Measurements from ENCODE around the gene PCSK2. TPM values are rescaled to one million over a fixed set of nuclear protein-coding genes. Genes with fewer than 3 reads are reported as not detected.

PCSK2 gene
- polyA plus RNA-seq, 1 donor from 2014 or later: 27.9 TPM

GRCh38 chr20:17436664-17437063, 209.8 kb downstream of the PCSK2 start:
- Histone ChIP-seq H3K27me3 (ENCODE audit: insufficient read depth, low read depth, low read length) (no peaks in the 10 kb centered on the region), H3K9me2 (ENCODE audit: insufficient read depth, low read length) (no peaks in the 10 kb centered on the region), H3K4me2 (ENCODE audit: low read length) (no peak overlapping the region), H3K79me2 (replicated peaks; ENCODE audit: insufficient read depth, low read length) (no peaks in the 10 kb centered on the region), H3K27ac (ENCODE audit: low read length) (no peak overlapping the region), H3K9me3 (ENCODE audit: low read length) (no peaks in the 10 kb centered on the region), H4K20me1 (ENCODE audit: insufficient read depth) (no peaks in the 10 kb centered on the region), H3K36me3 (ENCODE audit: insufficient read depth, low read length) (no peaks in the 10 kb centered on the region), H2AFZ (ENCODE audit: low read depth, low read length) (no peak overlapping the region), H3K4me3 (ENCODE audit: low read length) (no peak overlapping the region), H3K9ac (ENCODE audit: low read length) (no peak overlapping the region), H3F3A (ENCODE audit: insufficient read depth, low read length, poor library complexity, severe bottlenecking) (no peaks in the 10 kb centered on the region)
- no peak for TF ChIP-seq MXI1 (conservative IDR thresholded peaks at IDR 0.05; ENCODE audit: poor library complexity, severe bottlenecking)
- TF ChIP-seq REST (IDR thresholded peaks at IDR 0.05; ENCODE audit: borderline replicate concordance): no peak
- TF ChIP-seq, protein P1, sequence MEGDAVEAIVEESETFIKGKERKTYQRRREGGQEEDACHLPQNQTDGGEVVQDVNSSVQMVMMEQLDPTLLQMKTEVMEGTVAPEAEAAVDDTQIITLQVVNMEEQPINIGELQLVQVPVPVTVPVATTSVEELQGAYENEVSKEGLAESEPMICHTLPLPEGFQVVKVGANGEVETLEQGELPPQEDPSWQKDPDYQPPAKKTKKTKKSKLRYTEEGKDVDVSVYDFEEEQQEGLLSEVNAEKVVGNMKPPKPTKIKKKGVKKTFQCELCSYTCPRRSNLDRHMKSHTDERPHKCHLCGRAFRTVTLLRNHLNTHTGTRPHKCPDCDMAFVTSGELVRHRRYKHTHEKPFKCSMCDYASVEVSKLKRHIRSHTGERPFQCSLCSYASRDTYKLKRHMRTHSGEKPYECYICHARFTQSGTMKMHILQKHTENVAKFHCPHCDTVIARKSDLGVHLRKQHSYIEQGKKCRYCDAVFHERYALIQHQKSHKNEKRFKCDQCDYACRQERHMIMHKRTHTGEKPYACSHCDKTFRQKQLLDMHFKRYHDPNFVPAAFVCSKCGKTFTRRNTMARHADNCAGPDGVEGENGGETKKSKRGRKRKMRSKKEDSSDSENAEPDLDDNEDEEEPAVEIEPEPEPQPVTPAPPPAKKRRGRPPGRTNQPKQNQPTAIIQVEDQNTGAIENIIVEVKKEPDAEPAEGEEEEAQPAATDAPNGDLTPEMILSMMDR (IDR thresholded peaks at IDR 0.05; ENCODE audit: poor library complexity, severe bottlenecking): no peak
- TF ChIP-seq POLR2AphosphoS5 (IDR thresholded peaks at IDR 0.05): no peak
- no peak for TF ChIP-seq TAF1 (IDR thresholded peaks at IDR 0.05; ENCODE audit: low read depth)
- TF ChIP-seq RAD21 (conservative IDR thresholded peaks at IDR 0.05): no peak
- TF ChIP-seq SMC3 (conservative IDR thresholded peaks at IDR 0.05; ENCODE audit: poor library complexity): no peak
- no peak for TF ChIP-seq EP300 (conservative IDR thresholded peaks at IDR 0.05; ENCODE audit: poor library complexity, severe bottlenecking)
- no peak for TF ChIP-seq EZH2 (IDR thresholded peaks at IDR 0.05; ENCODE audit: borderline replicate concordance, insufficient read depth, low read length, poor library complexity, severe bottlenecking)

DNA sequence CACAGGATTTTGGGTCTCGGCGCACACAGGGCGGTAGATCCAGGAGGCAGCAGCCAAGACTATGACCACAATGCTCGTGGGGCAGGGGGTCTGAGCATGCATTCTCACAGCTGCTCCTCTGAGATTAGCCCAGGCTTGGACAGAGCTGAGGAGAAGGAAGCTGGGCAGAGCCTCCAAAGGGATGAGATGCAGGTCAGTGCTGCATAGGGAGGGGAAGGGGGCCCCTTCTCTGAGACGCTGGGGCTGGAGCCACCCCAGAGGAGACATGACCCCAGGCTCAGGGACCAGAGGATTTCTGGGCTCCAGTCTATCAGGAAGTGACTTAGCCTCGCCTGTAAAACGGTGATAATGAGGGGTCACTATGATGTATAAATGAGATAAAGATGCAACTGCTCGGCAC, 210.4 kb downstream of the PCSK2 start:
- Histone ChIP-seq H3K9me2 (ENCODE audit: insufficient read depth, low read length) (no peaks in the 10 kb centered on the region), H3K4me2 (ENCODE audit: low read length) (no peak overlapping the region), H3K9ac (ENCODE audit: low read length) (no peak overlapping the region), H3K27me3 (ENCODE audit: insufficient read depth, low read depth, low read length) (no peaks in the 10 kb centered on the region), H3K9me3 (ENCODE audit: low read length) (no peaks in the 10 kb centered on the region), H3K4me3 (ENCODE audit: low read length) (no peak overlapping the region), H4K20me1 (ENCODE audit: insufficient read depth) (no peaks in the 10 kb centered on the region), H3K79me2 (replicated peaks; ENCODE audit: insufficient read depth, low read length) (no peaks in the 10 kb centered on the region), H3F3A (ENCODE audit: insufficient read depth, low read length, poor library complexity, severe bottlenecking) (no peaks in the 10 kb centered on the region), H3K36me3 (ENCODE audit: insufficient read depth, low read length) (no peaks in the 10 kb centered on the region), H3K27ac (ENCODE audit: low read length) (no peak overlapping the region), H2AFZ (ENCODE audit: low read depth, low read length) (no peak overlapping the region)
- TF ChIP-seq TAF1 (IDR thresholded peaks at IDR 0.05; ENCODE audit: low read depth) (no peak), REST (IDR thresholded peaks at IDR 0.05; ENCODE audit: borderline replicate concordance) (no peak), POLR2AphosphoS5 (IDR thresholded peaks at IDR 0.05) (no peak), SMC3 (conservative IDR thresholded peaks at IDR 0.05; ENCODE audit: poor library complexity) (no peak), MXI1 (conservative IDR thresholded peaks at IDR 0.05; ENCODE audit: poor library complexity, severe bottlenecking) (no peak)
